Kidney (tissue), 14 donors: ENCODE data around the gene ZBTB44. TPM values are rescaled to one million over a fixed set of nuclear protein-coding genes. Genes with fewer than 3 reads are reported as not detected.

ENCODE experiments used
- DNase-seq, 5 donors: peaks; one replicate each; pipeline ENCODE4 v3.0.0-alpha.2; 2013 to 2020
- FAIRE-seq: peaks from 2 replicates; lab custom pipeline; 2012; peaks lifted over from hg19 to GRCh38; lab: Jason Lieb, UNC
- H3K27ac ChIP-seq, 2 donors: one replicate each; pipeline ENCODE4 v1.7.0; 2013; ENCODE audit warnings: low read depth in 2 of 2, low read length in 2 of 2, inconsistent platforms in 1 of 2
- H3K27me3 ChIP-seq: one replicate; pipeline ENCODE4 v1.7.1; 2013; ENCODE audit warnings: low read length, inconsistent platforms; ENCODE audit not compliant: control insufficient read depth, insufficient read depth
- H3K36me3 ChIP-seq, 3 donors: one replicate each; pipeline versions ENCODE4 v1.7.0 to v1.7.1; 2013; ENCODE audit warnings: low read length in 3 of 3, control low read depth in 1 of 3, inconsistent platforms in 1 of 3; ENCODE audit not compliant: insufficient read depth in 3 of 3, control insufficient read depth in 2 of 3
- H3K4me1 ChIP-seq, 3 donors: one replicate each; pipeline versions ENCODE4 v1.7.0 to v1.7.1; 2013; ENCODE audit warnings: low read length in 3 of 3, inconsistent platforms in 1 of 3, low read depth in 1 of 3; ENCODE audit not compliant: control insufficient read depth in 2 of 3, insufficient read depth in 2 of 3
- H3K4me3 ChIP-seq, 3 donors: one replicate each; pipeline versions ENCODE4 v1.7.0 to v1.8.1; 2013; ENCODE audit warnings: low read length in 3 of 3, control low read depth in 1 of 3, inconsistent platforms in 1 of 3
- H3K9ac ChIP-seq, 3 donors: one replicate each; pipeline versions ENCODE4 v1.7.0 to v1.7.1; 2013; ENCODE audit warnings: low read length in 3 of 3, control low read depth in 1 of 3, inconsistent platforms in 1 of 3
- H3K9me3 ChIP-seq, 3 donors: one replicate each; pipeline versions ENCODE4 v1.7.0 to v1.7.1; 2013; ENCODE audit warnings: low read length in 3 of 3, control low read depth in 1 of 3, inconsistent platforms in 1 of 3; ENCODE audit not compliant: control insufficient read depth in 2 of 3, insufficient read depth in 1 of 3
- CTCF ChIP-seq: IDR thresholded peaks from 3 replicates; pipeline ENCODE4 v1.5.1; 2012; ENCODE audit warnings: mild to moderate bottlenecking, moderate library complexity, borderline replicate concordance; ENCODE audit not compliant: insufficient read depth; ENCODE audit errors: extremely low read depth
- intact Hi-C: fragments of 100-400 bp; cut with DNase I; formaldehyde crosslinking; loops from one replicate; pipeline ENCODE4 v1.11.1; 2022
- polyA plus RNA-seq: library from polyadenylated mRNA; stranded (reverse); fragments of 350-450 nt; fragmentation: Illumina TruSeq; extraction: RNeasy Lipid Tissue Mini Kit (QIAGEN cat#74804); gene quantifications from one replicate; pipeline ENCODE4 v1.2.3, GENCODE V29; 2014; ENCODE audit warnings: low read depth, low replicate concordance; ENCODE audit not compliant: insufficient read depth
- total RNA-seq: library from RNA; stranded (reverse); fragmentation: NEBNext Ultra II Directional; extraction: Animal tissue kit (Norgen Biotek cat#: 25700); gene quantifications from one replicate; pipeline ENCODE4 v1.2.1, GENCODE V29; 2021
- donor health status: control.
- donor health status: control.
- donor health status: control.
- donor health status: control.
- donor health status: control.
- donor health status: DM: yes; HTN: yes; CAD: no.
- donor health status: Normal renal cell carcinoma (clear cell type).

ZBTB44 gene
- total and polyA plus RNA-seq, 2 donors from 2014 or later = 13.1 to 59.7 TPM

- intact Hi-C loops = no loop called here
- H3K4me1 ChIP-seq = peaks cover 0 to 14% (median 5%) of the 10 kb centered on the region in 3 donors
- no peaks in the 10 kb centered on the region for H3K36me3 ChIP-seq
- H3K9me3 ChIP-seq = peaks cover 0 to 19% (median 0%) of the 10 kb centered on the region in 3 donors
- H3K9ac ChIP-seq = no peak overlapping the region
- H3K27me3 ChIP-seq = no peaks in the 10 kb centered on the region
- DNase-seq = no peak
- H3K27ac ChIP-seq = no peak overlapping the region
- no peak overlapping the region for H3K4me3 ChIP-seq
- no peak for TF ChIP-seq CTCF
- no peak for FAIRE-seq
These were observed 7.4 kb upstream of the ZBTB44 start for GRCh38 chr11:130322126-130322525.

GRCh38 chr11:130318031-130318673, 3.4 kb upstream of the ZBTB44 start:
- DNase-seq = peak in 2 of 5 donors; percentile 69 to 73
- peak; percentile 80 for FAIRE-seq
- Histone ChIP-seq H3K9me3 (peaks cover 0 to 19% (median 0%) of the 10 kb centered on the region in 3 donors), H3K27me3 (no peaks in the 10 kb centered on the region), H3K4me1 (peaks cover 0 to 25% (median 17%) of the 10 kb centered on the region in 3 donors), H3K36me3 (no peaks in the 10 kb centered on the region), H3K27ac (peak overlapping the region; percentile 47 to 77), H3K9ac (no peak overlapping the region), H3K4me3 (no peak overlapping the region)
- intact Hi-C loops = no loop called here
- TF ChIP-seq CTCF = no peak

GRCh38 chr11:130315354-130315970, 745 bp upstream of the ZBTB44 start:
- Histone ChIP-seq H3K9ac (peak overlapping the region; percentile 55 to 94 (median 78)), H3K36me3 (no peaks in the 10 kb centered on the region), H3K9me3 (peaks cover 0 to 10% (median 0%) of the 10 kb centered on the region in 3 donors), H3K27ac (peak overlapping the region; percentile 92 to 96), H3K4me1 (peaks cover 0 to 29% (median 23%) of the 10 kb centered on the region in 3 donors), H3K4me3 (peak overlapping the region; percentile 75 to 97 (median 96)), H3K27me3 (no peaks in the 10 kb centered on the region)
- peak; percentile 33 to 82 (median 53) for DNase-seq
- intact Hi-C loops = no loop called here
- TF ChIP-seq CTCF = peak; percentile 4
- FAIRE-seq = no peak
